Heart left ventricle (tissue), 16 donors: ENCODE data around the gene OAT. TPM values are rescaled to one million over a fixed set of nuclear protein-coding genes. Genes with fewer than 3 reads are reported as not detected.
"Not testable (repeated sequence)": the region's sequence is repeated elsewhere in the genome, so short reads cannot be mapped to it uniquely, and the experiment has no call there.

Experiments
- ATAC-seq, 4 donors: fragments of 200-7000 bp; cut with Tn5 transposase; one replicate each; pipeline ENCODE4 v1.9.1; 2020 to 2022; ENCODE audit warnings: moderate library complexity in 4 of 4, mild to moderate bottlenecking in 3 of 4, moderate number of reproducible peaks in 1 of 4
- DNase-seq, 5 donors: peaks; one replicate each; pipeline ENCODE4 v3.0.0-alpha.2; 2020
- H3K27ac ChIP-seq, 12 donors: fragments of 200-600 bp; sonication (generic) in 4 of 12; one replicate each; pipeline versions ENCODE4 v1.5.0 to v1.8.0; 2016 to 2022; ENCODE audit warnings: mild to moderate bottlenecking in 2 of 12
- H3K27me3 ChIP-seq, 9 donors: fragments of 200-600 bp; sonication (generic) in 2 of 9; one replicate each; pipeline versions ENCODE4 v1.5.1 to v1.8.0; 2016 to 2022; ENCODE audit warnings: mild to moderate bottlenecking in 3 of 9
- H3K36me3 ChIP-seq, 9 donors: fragments of 200-600 bp; sonication (generic) in 2 of 9; one replicate each; pipeline versions ENCODE4 v1.5.0 to v1.8.0; 2018 to 2022; ENCODE audit warnings: mild to moderate bottlenecking in 2 of 9
- H3K4me1 ChIP-seq, 12 donors: fragments of 200-600 bp; sonication (generic) in 4 of 12; one replicate each; pipeline versions ENCODE4 v1.5.0 to v1.8.0; 2016 to 2022; ENCODE audit warnings: mild to moderate bottlenecking in 3 of 12
- H3K4me3 ChIP-seq, 12 donors: fragments of 200-600 bp; sonication (generic) in 4 of 12; one replicate each; pipeline versions ENCODE4 v1.5.0 to v1.8.0; 2017 to 2022; ENCODE audit warnings: mild to moderate bottlenecking in 9 of 12, moderate library complexity in 4 of 12
- H3K9me3 ChIP-seq, 12 donors: fragments of 200-600 bp; sonication (generic) in 4 of 12; one replicate each; pipeline versions ENCODE4 v1.5.0 to v1.8.0; 2016 to 2022; ENCODE audit warnings: mild to moderate bottlenecking in 1 of 12
- CTCF ChIP-seq, 12 donors: fragments of 200-600 bp; sonication (generic) in 4 of 12; IDR thresholded peaks; one replicate each; pipeline versions ENCODE4 v1.5.0 to v1.8.0; 2018 to 2022; ENCODE audit warnings: antibody characterized with exemption in 12 of 12, mild to moderate bottlenecking in 5 of 12
- POLR2A ChIP-seq, 2 donors: fragments of 450-650 bp; IDR thresholded peaks; one replicate each; pipeline ENCODE4 v1.6.1; 2017; ENCODE audit warnings: antibody characterized with exemption in 2 of 2, mild to moderate bottlenecking in 2 of 2, moderate library complexity in 2 of 2
- WGBS, 4 donors: extraction: QIAGEN DNeasy Blood & Tissue Kit in 2 of 4; methylation state at CpG; one replicate each; pipeline versions ENCODE4 v1.1.5 to v1.1.7; 2013 to 2018; 5-methylcytosine and 5-hydroxymethylcytosine counted together
- intact Hi-C, 10 donors: fragments of 100-400 bp; cut with DNase I; formaldehyde crosslinking; loops; one replicate each; pipeline versions ENCODE4 v1.11.1 to v1.14.2; 2022
- polyA plus RNA-seq, 2 donors: library from polyadenylated mRNA; stranded (reverse); fragments of 200-250 nt; gene quantifications; one replicate each; pipeline ENCODE4 v1.2.3, GENCODE V29; 2013
- total RNA-seq, 9 donors: library from RNA; depleted of rRNA in 2 of 9; stranded (reverse); fragments of >200 nt in 2 of 9; fragmentation: NEBNext Ultra II Directional in 3 of 9; extraction: Animal tissue kit (Norgen Biotek cat#: 25700) in 3 of 9; gene quantifications; one replicate each; pipeline versions ENCODE4 v1.1.0 to v1.2.4, GENCODE V29; 2016 to 2023
- donor health status: ischemic (EF 13 %, LVEDD 7.1; RV severe dilation, severe dysfunction).
- donor health status: healthy with polysubstance abuse.
- donor health status: DM: no; HTN: yes; CAD: no.
- donor health status: DM: no; HTN: no; CAD: no.
- donor health status: ischemic (EF 25% LVEDD 6.9; RV normal size, moderate dysfunction).
- donor health status: ischemic (EF 25% LVEDD 5.7; RV mildly dilated, moderate dysfunction).
- donor health status: healthy.
- donor health status: DM: yes; HTN: yes; CAD: no.
- donor health status: ischemic (EF 35%, LVEDD 5.7; RV mildly dilated, moderate dysfunction).
- donor health status: nonischemic (EF 11% LVEDD 7.7; RV severe dilation, severe dysfunction).
- donor health status: DM: yes; HTN: yes; CAD: no.
- donor health status: PGD.
- donor health status: ischemic (EF 29% LVEDD 5.4; RV normal size, mild dysfunction).
- donor health status: nonischemic (EF 23%, LVEDD 6.1; RV moderate dilation, normal function).

Gene OAT
- total and polyA plus RNA-seq, 11 donors: 9.3 to 56.1 (median 33.8) TPM

GRCh38 chr10:124447751-124448466 is 29.2 kb upstream of the OAT start:
- TF ChIP-seq CTCF (IDR thresholded peaks at IDR 0.05): no peak
- TF ChIP-seq POLR2A (IDR thresholded peaks at IDR 0.05): no peak
- Histone ChIP-seq H3K36me3 (no peaks in the 10 kb centered on the region), H3K4me1 (peaks cover 0 to 32% (median 10%) of the 10 kb centered on the region in 12 donors), H3K27ac (no peak overlapping the region), H3K4me3 (peak overlapping the region in 9 of 12 donors; percentile 15 to 42 (median 28)), H3K27me3 (peaks cover 39 to 100% (median 69%) of the 10 kb centered on the region in 9 donors), H3K9me3 (no peaks in the 10 kb centered on the region)
- 2 to 13% (median 5%) methylated on average over 14 to 60 of the region's 60 CpGs for WGBS, 4 donors
- intact Hi-C loops: no loop called here
- ATAC-seq (no peak), DNase-seq (no peak)

DNA sequence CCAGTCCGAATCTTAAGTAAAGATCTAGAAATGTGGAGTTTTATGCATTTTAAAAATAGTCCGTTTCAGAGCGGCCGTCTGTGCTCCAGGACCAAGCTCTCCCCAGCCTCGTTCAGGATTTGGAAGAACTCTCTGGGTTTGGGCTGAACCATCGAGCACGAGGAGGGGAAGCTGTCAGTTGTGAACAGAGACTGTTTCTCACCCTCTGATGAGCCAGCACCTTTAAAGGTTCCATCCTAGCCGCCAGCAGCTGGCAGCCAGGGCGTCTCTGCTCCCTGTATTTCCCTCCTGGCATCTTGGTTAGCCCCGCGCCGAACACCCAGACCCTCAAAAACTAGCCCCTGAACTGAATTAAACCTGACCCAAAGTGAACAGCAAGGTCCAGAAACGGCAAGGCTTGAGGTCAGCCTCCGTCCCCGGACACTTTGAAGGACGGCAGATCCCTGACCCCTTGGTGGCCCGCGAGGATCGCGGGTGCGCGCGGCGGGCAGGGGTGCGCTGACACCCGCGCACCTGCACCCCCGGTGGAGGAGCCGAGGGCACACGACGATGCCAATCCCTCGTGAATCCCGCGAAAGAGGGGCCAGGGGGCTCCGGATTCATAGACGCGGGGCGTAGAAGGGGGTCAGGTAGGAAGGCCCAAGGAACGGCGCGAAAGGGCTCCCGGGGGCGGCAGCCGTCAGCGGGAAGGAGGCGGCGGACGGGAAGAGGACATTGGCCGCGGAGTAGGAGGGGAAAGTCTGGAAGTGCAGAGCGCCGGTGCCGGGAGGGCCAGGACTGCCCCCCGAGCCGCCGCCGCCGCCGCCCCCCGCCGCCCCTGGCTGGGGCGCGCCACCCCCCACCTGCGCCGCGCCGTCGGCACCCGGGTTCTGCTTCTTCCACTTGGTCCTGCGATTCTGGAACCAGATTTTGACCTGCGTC is 28.4 kb upstream of the OAT start:
- Histone ChIP-seq H3K27me3 (peaks cover 37 to 97% (median 63%) of the 10 kb centered on the region in 9 donors), H3K4me1 (peaks cover 0 to 32% (median 10%) of the 10 kb centered on the region in 12 donors), H3K9me3 (no peaks in the 10 kb centered on the region), H3K27ac (no peak overlapping the region), H3K4me3 (peak overlapping the region in 8 of 12 donors; percentile 15 to 42 (median 30)), H3K36me3 (no peaks in the 10 kb centered on the region)
- WGBS, 4 donors: 10 to 16% (median 12%) methylated on average over 49 to 71 of the region's 71 CpGs
- intact Hi-C loops: no loop called here
- ATAC-seq (no peak), DNase-seq (no peak)
- TF ChIP-seq CTCF (IDR thresholded peaks at IDR 0.05): no peak
- TF ChIP-seq POLR2A (IDR thresholded peaks at IDR 0.05): no peak

GRCh38 chr10:124441694-124442093 is 23.0 kb upstream of the OAT start:
- H3K4me1 ChIP-seq, H3K4me3 ChIP-seq, DNase-seq, H3K36me3 ChIP-seq, intact Hi-C loops, H3K27ac ChIP-seq, H3K9me3 ChIP-seq, ATAC-seq: not testable (repeated sequence)
- WGBS, 4 donors: 82 to 87% (median 84%) methylated on average over 5 of the region's 5 CpGs
- H3K27me3 ChIP-seq: peaks cover under 1 to 51% (median 17%) of the 10 kb centered on the region in 9 donors

- 77 to 83% (median 79%) methylated on average over 8 of the region's 8 CpGs for WGBS, 4 donors
- Histone ChIP-seq H3K4me3 (no peak overlapping the region), H3K27ac (no peak overlapping the region), H3K9me3 (no peaks in the 10 kb centered on the region), H3K36me3 (no peaks in the 10 kb centered on the region), H3K4me1 (no peaks in the 10 kb centered on the region), H3K27me3 (peaks cover 0 to under 1% (median 0%) of the 10 kb centered on the region in 9 donors)
- no peak for ATAC-seq
- intact Hi-C loops: no loop called here
- TF ChIP-seq CTCF (IDR thresholded peaks at IDR 0.05) (no peak), POLR2A (IDR thresholded peaks at IDR 0.05) (no peak)
- DNase-seq: no peak
Measured at GRCh38 chr10:124436191-124436638, 17.5 kb upstream of the OAT start.

GRCh38 chr10:124435683-124436082 is 17.0 kb upstream of the OAT start:
- H3K27me3 ChIP-seq, H3K27ac ChIP-seq, intact Hi-C loops, H3K36me3 ChIP-seq, H3K9me3 ChIP-seq, H3K4me3 ChIP-seq, H3K4me1 ChIP-seq, ATAC-seq, DNase-seq: not testable (repeated sequence)
- WGBS, 4 donors: 93 to 97% (median 96%) methylated on average over 4 of the region's 4 CpGs
